ENCODE results near the gene TRPV4. TPM values are rescaled to one million over a fixed set of nuclear protein-coding genes. Genes with fewer than 3 reads are reported as not detected.
A peak's percentile ranks its signal among the peaks of the same experiment; 100 is the strongest.

Gene TRPV4
- polyA plus RNA-seq, 1 donor from 2014 or later, result not detected

DNA sequence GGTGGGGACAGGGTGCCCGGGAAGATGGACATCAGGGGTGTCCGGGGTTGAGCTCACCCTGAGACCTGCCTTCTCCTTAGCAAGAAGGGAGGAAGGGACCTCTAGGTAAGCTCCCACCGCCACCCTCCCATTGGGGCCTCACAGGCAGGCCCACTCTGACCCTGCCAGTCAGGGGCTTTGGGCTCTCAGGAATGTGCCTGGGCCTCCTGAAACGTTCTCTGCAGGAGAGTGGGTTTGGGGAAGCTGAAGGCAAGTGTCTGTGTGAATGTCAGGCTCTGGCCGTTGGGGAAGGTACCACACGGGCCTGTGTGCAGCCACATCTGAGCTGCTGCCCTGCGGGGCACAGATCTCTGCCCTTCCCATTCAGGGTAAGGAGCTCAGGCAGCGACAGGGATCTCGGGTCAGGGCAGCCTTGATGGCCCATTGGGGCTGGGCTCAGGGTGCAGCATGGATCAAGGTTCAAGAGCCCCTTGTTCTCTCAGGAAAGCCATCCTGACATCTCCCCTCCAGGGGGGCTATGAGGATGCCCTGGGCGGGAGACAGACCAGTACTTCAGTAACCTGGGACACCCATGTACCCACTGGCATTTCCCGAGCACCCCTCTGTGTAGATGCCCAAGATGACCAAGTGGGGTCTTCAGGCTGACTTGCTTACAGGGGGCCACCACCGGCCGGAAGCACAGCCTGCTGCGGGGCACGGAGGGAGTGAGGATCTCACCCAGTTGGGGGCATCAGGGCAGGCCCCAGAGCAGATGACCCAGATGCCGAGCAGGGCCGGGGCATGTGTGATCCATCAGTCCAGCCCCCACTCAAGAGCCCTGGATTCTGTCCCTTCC, 89.9 kb downstream of the TRPV4 start:
- Histone ChIP-seq H3K27me3 (ENCODE audit: insufficient read depth, low read depth, low read length) (no peaks in the 10 kb centered on the region), H3K27ac (ENCODE audit: low read length) (peak overlapping the region; percentile 74), H3K4me2 (ENCODE audit: low read length) (peak overlapping the region; percentile 31), H3K9me2 (ENCODE audit: insufficient read depth, low read length) (no peaks in the 10 kb centered on the region), H2AFZ (ENCODE audit: low read depth, low read length) (no peak overlapping the region), H3K9me3 (ENCODE audit: low read length) (no peaks in the 10 kb centered on the region), H3K36me3 (ENCODE audit: insufficient read depth, low read length) (no peaks in the 10 kb centered on the region), H3K79me2 (replicated peaks; ENCODE audit: insufficient read depth, low read length) (peaks cover 41% of the 10 kb centered on the region), H3K9ac (ENCODE audit: low read length) (peak overlapping the region; percentile 57), H3K4me3 (ENCODE audit: low read length) (peak overlapping the region; percentile 52), H4K20me1 (ENCODE audit: insufficient read depth) (no peaks in the 10 kb centered on the region), H3F3A (ENCODE audit: insufficient read depth, low read length, poor library complexity, severe bottlenecking) (peaks cover 9% of the 10 kb centered on the region)
- no peak for TF ChIP-seq RAD21 (conservative IDR thresholded peaks at IDR 0.05)
- TF ChIP-seq, protein P1, sequence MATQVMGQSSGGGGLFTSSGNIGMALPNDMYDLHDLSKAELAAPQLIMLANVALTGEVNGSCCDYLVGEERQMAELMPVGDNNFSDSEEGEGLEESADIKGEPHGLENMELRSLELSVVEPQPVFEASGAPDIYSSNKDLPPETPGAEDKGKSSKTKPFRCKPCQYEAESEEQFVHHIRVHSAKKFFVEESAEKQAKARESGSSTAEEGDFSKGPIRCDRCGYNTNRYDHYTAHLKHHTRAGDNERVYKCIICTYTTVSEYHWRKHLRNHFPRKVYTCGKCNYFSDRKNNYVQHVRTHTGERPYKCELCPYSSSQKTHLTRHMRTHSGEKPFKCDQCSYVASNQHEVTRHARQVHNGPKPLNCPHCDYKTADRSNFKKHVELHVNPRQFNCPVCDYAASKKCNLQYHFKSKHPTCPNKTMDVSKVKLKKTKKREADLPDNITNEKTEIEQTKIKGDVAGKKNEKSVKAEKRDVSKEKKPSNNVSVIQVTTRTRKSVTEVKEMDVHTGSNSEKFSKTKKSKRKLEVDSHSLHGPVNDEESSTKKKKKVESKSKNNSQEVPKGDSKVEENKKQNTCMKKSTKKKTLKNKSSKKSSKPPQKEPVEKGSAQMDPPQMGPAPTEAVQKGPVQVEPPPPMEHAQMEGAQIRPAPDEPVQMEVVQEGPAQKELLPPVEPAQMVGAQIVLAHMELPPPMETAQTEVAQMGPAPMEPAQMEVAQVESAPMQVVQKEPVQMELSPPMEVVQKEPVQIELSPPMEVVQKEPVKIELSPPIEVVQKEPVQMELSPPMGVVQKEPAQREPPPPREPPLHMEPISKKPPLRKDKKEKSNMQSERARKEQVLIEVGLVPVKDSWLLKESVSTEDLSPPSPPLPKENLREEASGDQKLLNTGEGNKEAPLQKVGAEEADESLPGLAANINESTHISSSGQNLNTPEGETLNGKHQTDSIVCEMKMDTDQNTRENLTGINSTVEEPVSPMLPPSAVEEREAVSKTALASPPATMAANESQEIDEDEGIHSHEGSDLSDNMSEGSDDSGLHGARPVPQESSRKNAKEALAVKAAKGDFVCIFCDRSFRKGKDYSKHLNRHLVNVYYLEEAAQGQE (IDR thresholded peaks at IDR 0.05; ENCODE audit: borderline replicate concordance), result no peak
- no peak for TF ChIP-seq MXI1 (conservative IDR thresholded peaks at IDR 0.05; ENCODE audit: poor library complexity, severe bottlenecking)
- TF ChIP-seq EP300 (conservative IDR thresholded peaks at IDR 0.05; ENCODE audit: poor library complexity, severe bottlenecking), result no peak
- TF ChIP-seq, protein P2, sequence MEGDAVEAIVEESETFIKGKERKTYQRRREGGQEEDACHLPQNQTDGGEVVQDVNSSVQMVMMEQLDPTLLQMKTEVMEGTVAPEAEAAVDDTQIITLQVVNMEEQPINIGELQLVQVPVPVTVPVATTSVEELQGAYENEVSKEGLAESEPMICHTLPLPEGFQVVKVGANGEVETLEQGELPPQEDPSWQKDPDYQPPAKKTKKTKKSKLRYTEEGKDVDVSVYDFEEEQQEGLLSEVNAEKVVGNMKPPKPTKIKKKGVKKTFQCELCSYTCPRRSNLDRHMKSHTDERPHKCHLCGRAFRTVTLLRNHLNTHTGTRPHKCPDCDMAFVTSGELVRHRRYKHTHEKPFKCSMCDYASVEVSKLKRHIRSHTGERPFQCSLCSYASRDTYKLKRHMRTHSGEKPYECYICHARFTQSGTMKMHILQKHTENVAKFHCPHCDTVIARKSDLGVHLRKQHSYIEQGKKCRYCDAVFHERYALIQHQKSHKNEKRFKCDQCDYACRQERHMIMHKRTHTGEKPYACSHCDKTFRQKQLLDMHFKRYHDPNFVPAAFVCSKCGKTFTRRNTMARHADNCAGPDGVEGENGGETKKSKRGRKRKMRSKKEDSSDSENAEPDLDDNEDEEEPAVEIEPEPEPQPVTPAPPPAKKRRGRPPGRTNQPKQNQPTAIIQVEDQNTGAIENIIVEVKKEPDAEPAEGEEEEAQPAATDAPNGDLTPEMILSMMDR (IDR thresholded peaks at IDR 0.05; ENCODE audit: poor library complexity, severe bottlenecking), result no peak
- TF ChIP-seq SMC3 (conservative IDR thresholded peaks at IDR 0.05; ENCODE audit: poor library complexity), result no peak
- no peak for TF ChIP-seq EZH2 (IDR thresholded peaks at IDR 0.05; ENCODE audit: borderline replicate concordance, insufficient read depth, low read length, poor library complexity, severe bottlenecking)

DNA sequence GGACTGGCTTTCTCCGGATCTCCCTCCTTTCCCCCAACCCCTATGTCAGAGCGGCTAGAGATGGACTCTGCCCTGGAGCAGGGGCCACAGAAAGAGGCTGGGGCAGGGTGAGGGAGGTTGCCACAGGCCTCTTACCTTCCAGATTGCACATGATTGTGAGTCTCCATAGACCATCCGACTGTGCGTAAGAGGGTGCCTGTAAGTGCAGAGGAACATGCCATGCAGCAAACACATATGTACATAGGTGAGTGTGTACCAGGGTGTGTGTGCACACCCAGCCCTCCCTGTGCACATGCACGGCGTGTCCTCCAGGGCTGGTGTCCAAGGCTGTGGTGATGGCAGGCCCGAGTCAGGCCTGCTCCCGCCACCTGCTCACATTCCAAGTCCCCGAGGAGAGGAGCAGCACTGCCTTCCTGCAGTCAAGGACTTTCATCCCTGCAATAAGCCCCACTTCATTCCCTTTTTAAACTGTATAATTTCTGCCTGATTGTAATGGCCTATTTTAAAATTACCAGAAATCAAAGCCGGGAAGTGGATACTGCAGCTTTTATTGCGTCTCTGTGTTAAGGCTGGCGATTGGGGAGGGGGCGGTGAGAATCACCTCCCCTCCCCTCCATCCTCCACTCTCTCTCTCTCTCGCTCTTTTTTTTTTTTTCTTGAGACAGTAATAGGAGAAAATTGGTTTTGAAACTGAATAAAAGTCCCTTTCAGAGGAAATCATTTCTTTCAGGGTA, 91.1 kb downstream of the TRPV4 start:
- H4K20me1 ChIP-seq (ENCODE audit: insufficient read depth), result no peaks in the 10 kb centered on the region
- no peak for TF ChIP-seq RAD21 (conservative IDR thresholded peaks at IDR 0.05)
- TF ChIP-seq, protein P2 (IDR thresholded peaks at IDR 0.05; ENCODE audit: poor library complexity, severe bottlenecking), result no peak
- TF ChIP-seq EP300 (conservative IDR thresholded peaks at IDR 0.05; ENCODE audit: poor library complexity, severe bottlenecking), result no peak
- TF ChIP-seq EZH2 (IDR thresholded peaks at IDR 0.05; ENCODE audit: borderline replicate concordance, insufficient read depth, low read length, poor library complexity, severe bottlenecking), result no peak
- peak; percentile 11 for TF ChIP-seq MXI1 (conservative IDR thresholded peaks at IDR 0.05; ENCODE audit: poor library complexity, severe bottlenecking)
- TF ChIP-seq, protein P1 (IDR thresholded peaks at IDR 0.05; ENCODE audit: borderline replicate concordance), result no peak
- TF ChIP-seq TAF1 (IDR thresholded peaks at IDR 0.05; ENCODE audit: low read depth), result no peak
- H3K27ac ChIP-seq (ENCODE audit: low read length), result peak overlapping the region; percentile 74
- H3K9me3 ChIP-seq (ENCODE audit: low read length), result no peaks in the 10 kb centered on the region
- H3K79me2 ChIP-seq (replicated peaks; ENCODE audit: insufficient read depth, low read length), result peaks cover 42% of the 10 kb centered on the region
- peak overlapping the region; percentile 31 for H3K4me2 ChIP-seq (ENCODE audit: low read length)
- peak overlapping the region; percentile 52 for H3K4me3 ChIP-seq (ENCODE audit: low read length)
- peaks cover 11% of the 10 kb centered on the region for H3F3A ChIP-seq (ENCODE audit: insufficient read depth, low read length, poor library complexity, severe bottlenecking)
- peak overlapping the region; percentile 57 for H3K9ac ChIP-seq (ENCODE audit: low read length)
- no peaks in the 10 kb centered on the region for H3K36me3 ChIP-seq (ENCODE audit: insufficient read depth, low read length)
- H3K27me3 ChIP-seq (ENCODE audit: insufficient read depth, low read depth, low read length), result no peaks in the 10 kb centered on the region
- H2AFZ ChIP-seq (ENCODE audit: low read depth, low read length), result no peak overlapping the region
- no peaks in the 10 kb centered on the region for H3K9me2 ChIP-seq (ENCODE audit: insufficient read depth, low read length)
